Fibroblast of upper back skin (primary cell): ENCODE data around the gene ABCA1.
A peak's percentile ranks its signal among the peaks of the same experiment; 100 is the strongest.
"Not testable (repeated sequence)": the region's sequence is repeated elsewhere in the genome, so short reads cannot be mapped to it uniquely, and the experiment has no call there.

Experiments
- DNase-seq: peaks from one replicate; pipeline ENCODE4 v3.0.0-alpha.2; 2013

ABCA1 gene

DNA sequence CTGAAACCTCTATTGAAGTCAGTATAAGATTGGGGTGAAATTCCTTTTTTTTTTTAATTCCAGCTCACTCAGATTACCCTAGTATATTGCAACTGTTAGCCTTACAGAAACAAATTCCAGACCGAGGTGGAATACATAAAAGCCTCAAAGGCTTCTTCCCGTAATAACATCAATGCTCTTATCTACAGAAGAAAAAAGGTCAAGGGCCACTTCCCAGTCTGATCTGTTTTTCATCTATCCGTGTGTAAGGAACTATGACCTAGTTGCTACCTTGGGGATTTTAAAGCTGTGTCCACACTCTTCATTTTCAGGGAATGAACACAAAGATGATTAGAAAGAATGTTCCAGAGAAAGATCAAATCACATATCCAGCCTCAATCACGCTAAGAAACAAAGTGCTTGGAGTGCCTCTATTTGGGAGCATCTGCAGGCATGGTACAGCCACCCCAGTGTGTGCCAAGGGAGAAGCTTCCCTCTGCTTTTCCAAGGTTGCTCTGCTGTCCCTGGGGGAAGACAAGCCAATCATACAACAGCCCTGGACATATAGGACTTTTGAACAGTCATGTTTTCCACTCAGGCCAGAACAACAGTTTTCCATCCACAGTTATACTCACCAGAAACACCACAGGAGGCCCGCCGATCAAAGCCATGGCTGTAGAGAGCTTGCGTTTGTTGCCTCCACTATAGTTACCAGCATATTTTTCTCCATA, 140.5 kb downstream of the ABCA1 start:
- no peak for DNase-seq

DNA sequence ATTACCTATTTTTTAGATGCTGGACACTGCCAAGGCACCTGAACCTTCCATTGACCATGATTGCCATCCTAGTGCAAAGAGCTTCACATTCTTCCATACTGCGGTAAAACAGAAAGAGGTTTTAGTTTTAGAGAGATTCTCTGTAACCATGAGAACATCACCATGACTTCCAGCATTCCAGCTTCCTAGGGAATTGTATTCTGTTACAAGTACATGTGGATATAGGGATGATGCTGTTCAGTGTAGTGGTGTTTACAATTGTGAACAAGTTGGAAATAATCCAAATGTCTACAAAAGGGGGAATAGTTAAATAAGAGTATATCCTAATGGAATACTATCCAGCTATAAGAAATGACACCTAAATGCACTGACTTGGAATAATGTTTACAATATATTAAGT, 141.7 kb downstream of the ABCA1 start:
- no peak for DNase-seq

DNA sequence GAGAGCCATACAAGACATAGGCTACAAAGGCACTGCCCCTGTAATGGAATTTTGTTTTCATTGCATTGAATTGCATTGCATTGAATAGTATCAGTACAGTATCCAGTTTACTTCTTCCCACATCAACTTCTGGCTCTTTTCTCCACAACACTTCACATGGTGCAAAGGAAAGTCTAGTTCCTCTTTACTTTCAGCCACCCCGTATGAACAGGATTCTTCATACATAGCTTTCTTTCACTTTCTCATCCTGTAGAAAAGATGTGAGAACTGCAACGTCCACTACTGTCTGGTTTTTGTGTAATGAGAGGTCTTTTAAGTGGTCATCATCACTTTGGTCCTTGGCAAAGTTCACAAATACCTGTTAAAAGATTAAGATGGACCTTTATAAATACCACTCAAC, 143.9 kb downstream of the ABCA1 start:
- DNase-seq = no peak

DNA sequence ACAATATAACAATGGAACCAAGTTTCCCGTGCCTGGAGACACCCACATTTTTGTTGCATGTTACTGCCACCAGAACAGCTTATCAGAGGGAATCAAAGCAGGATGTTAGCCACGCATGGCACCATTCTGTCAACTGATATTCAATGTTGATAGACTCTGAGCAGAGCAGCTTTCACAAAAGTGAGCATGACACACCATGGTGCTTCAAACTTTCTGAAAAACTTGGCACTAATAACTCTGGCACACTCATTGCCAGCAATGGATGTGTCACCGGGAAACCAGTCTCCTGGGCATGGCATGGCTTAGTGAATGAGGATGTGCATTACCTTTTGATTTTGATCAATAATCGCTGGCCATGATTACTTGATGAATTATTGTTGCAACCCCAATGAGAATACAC, 144.4 kb downstream of the ABCA1 start:
- no peak for DNase-seq

DNA sequence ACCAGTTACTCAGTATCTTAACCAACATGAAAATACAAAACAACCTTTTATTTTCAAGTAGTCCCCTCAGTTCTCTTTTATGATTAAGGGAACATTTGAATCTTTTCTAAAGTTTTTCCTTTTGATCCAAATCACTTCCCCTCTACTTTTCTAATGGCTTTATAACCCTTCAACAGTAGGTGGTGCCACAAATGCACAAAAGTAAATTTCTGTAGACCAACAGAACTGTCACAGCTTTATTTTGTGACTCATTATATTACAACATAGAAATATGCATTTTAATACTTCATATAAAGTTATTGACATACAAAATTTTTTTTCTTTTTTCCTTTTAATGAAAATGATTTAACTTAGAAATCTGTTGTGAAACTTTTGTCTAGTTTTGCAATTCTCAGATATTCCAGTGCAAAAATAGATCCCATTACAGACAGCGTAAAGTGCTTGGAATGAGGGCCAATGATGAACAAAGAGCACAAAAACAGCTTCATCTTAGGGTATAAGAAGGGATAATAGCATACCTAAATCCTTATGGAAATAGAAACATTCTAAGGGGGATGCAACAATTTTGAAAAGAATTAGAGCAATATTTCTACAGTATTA, 147.1 kb downstream of the ABCA1 start:
- peak; percentile 50 for DNase-seq

DNA sequence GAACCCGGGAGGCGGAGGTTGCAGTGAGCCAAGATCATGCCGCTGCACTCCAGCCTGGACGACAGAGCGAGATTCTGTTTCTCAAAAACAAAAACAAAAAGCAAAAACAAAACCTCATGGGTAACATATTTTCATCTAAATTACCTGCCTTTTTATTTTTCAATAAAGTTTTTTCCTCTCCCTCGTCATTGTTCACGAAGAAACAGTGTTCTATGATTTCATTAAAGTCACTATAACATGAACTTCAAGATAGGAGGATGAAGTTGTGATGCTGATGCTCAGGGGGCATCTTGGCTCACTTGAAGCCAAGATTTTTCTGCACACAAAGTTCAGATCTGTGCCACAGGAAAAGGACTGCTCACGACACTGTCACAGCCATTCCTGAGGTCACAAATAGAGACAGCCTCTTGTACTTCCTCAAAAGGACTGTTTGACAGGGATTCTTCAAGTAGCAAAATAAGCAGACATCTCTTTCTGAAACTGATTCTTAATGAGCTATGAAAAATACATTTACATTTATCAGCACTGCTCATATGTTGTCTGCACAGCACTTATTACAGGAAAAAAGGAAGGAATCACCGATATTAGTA, 147.9 kb downstream of the ABCA1 start:
- DNase-seq = no peak

DNA sequence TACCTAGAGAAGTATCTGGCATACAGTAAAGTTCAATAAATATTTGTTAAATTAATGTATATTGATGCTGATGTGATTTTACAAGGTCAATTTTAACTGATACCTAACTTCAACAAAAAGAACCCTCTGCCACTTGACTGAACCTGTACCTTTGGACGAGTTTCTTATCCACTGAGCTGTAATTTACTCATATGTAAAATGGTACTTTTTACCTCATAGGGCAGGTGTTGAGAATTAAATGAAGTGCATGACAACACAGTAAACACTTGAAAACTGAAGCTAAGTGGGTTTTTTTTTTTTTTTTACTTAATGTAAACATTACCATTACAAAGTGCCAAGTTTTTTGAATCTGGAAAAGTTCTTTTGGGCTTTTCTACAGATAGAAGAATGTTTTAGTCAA, 148.6 kb downstream of the ABCA1 start:
- no peak for DNase-seq

DNA sequence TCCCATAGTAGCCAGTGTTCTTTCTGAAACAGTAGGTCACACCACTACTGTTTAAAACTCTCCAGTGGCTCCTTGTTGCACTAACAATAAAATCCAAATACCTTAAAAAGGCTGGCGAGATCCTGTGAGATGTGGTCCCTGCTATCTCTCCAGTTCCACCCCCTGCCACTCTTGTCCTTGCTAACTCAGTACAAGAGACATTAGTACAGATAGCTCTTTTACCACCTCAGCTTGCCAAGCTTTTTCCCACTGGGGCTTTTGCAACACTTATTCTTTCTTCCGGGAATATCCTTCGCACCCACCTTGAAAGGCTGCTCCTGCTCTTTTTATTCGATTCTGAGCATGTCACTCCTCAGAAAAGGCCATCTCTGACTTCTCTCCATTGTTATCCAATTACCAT, 149.2 kb downstream of the ABCA1 start:
- DNase-seq = no peak

DNA sequence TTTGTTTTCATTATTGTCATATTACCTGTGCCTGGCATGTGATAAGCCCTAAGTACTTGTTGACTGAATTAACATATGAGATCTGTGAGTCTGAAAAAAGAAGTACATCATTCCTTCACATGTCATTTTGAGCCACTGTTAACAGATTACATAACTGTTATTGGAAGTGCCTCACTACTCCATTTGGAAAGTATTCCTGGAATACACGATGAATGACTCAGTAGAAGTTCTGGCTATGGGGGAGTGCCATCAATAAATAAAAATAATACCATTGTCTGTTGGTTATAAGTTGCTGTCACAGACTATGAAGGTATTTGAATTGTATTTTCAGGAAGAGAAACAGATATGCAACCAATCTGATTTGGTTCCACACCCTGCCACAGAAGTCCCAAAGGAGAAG, 151.2 kb downstream of the ABCA1 start:
- DNase-seq = peak; percentile 36

DNA sequence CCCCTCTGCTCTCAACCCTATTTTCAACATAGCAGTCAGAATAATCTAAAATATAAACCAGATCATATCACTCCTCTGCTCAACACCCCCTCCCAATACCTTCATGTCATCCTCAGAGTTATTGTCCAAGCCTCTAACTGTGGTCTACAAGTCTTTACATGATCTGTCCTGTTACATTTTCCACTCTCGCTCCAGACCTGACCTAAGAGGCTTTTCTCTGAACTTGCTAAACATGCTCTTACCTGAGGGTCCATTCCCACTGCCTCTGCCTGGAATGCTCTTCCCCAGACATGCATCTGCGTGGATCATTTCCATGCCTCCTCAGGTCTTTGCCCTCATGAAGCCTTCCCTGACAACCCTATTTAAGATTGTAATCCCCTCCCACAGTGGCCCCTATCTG, 152.0 kb downstream of the ABCA1 start:
- no peak for DNase-seq

DNA sequence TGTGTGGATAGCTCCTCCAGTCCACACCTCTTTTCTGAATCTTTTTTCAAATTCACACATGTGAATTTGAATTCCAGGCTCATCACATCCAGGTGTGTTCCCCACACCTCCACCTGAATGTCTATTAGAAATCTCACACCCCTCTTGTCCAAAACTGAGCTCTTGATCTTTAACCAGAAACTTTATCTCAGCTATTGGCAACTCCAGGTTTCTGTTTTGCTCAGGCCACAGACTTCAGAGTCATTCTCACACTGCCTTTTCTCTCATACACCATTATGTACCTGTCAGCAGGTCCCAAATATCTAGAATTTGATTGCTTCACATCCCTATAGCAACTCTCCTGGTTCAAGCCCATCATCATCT, 152.4 kb downstream of the ABCA1 start:
- DNase-seq = no peak

DNA sequence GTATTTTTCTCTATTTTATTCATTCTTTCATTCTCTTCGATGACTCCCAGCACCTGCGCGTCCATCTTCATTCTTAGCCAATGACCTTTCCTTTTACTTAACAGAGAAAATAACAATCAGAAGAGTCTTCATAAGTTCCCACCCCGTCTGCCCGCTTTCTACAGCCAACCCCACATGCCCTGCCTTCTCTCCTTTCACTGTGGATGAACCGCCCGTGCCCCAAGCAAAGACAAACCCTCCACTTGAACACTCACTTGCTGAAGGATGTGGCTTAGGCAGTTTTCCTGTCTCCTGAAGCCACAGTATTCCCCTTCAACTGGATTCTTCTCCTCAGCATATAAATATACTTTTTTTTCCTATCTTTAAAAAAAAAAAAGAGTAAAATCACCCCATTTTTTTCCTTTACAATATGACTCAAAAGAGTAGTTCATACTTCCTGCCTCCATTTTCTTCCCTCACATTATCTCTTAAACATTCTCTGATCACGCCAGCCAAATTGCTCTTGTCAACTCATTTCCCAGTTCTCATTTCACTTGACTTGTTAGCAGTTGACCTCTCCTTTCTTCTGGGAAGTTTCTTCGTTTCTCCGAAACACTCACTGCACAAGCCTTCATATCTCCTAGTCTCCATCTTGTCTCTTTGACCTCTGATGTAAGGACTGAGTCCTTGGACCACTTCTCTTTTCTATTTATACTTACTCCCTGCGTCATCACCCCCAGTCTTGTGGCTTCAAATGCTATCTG, 153.0 kb downstream of the ABCA1 start:
- no peak for DNase-seq

DNA sequence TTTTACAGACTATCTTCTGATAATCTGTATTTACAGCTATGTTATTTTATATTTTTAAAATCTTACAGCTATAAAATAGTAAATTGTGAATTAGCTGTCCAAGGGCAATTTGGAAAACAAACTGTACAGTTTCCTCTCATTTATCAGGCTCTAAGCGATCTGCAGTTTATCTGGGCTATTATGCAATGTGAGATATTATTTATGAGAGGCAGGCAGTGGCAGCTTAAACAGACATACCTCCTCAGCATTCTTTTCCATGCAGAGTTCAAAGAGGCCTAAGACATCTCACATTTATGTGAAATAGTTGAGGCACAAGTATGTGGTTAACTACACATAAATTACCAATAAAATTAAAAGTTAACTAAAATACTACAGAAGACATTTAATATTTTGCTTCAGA, 153.8 kb downstream of the ABCA1 start:
- DNase-seq = peak; percentile 11

DNA sequence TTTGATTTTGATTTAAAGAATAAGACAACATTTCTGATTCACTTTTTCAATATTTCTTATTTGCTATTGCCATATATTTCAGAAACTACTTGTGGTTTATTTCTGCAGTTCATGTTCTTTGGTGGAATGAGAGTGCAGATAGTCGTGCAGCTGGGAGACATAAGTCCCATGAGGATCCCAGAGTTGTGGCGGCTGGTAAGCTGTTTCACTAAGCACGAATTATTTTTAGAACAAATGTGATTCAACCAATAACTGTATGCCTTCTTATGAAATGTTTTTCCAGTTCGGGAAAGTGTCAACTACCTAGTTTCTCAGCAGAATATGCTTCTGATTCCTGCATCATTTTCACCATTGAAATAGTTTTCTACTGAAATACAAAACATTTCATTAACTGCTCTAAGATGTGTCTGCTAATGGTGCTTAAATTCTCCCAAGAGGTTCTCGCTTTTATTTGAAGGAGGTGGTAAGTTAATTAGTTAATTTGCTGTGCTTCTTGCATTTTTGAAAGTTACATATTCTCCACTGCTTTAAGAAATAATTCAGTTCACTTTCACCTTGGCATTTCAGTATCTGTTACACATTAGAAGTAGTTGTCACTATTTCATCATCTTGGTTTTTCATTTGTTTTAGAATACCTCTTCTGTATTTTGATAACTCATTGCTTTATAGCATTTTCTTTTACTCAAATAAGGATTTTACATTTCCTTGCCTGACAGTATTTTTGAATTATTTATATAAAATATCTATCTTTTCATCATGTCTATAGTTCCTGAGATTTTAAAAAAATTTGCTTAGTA, 155.0 kb downstream of the ABCA1 start:
- peak; percentile 38 for DNase-seq

DNA sequence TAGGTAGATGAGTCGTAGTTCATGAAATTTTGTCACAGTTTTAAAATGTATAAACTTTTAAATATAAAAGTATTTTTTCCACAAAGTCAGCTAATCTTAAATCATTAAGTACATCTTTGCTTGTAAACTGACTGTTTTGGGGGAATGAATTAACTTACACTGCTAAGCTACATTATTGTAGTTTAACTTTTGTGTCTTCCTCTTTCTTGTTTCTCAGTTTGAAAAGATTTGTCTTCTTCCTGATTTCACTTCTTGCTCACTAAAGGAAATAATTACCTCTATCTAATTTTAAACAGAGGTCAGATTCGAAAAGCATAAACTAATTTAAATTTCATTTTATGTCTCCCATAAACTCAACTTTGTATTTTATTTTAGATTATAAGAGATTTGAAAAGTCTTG, 158.3 kb downstream of the ABCA1 start:
- DNase-seq = no peak

DNA sequence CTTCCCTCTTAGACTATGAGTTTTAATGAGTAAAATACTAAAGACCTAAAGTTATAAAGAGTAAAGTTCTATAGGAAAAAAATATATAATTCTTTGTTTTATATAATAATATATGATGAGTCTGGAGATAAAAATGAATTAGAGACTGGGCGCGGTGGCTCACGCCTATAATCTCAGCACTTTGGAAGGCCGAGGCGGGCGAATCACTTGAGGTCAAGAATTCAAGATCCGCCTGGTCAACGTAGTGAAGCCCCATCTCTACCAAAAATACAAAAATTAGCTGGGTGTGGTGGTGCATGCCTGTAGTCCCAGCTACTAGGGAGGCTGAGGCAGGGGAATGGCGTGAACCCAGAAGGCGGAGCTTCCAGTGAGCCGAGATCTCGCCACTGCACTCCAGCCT, 158.9 kb downstream of the ABCA1 start:
- not testable (repeated sequence) for DNase-seq

DNA sequence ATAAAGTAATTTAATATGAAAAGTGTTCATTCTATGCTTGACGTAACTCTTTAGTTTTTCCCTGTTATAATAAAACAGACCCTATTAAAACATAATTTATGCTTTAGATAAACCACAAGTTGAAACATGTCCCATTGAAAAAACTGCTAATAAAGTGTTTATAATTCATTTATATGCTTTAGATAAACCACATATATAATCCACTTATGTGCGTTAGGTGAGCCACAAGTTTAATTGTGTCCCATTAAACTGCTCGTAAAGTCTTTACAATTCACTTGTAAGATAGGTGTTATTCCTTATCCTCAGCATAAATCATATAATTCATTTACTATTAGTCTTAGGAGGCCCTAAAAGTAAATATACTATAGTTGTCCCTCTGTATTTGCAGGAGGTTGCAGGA, 160.4 kb downstream of the ABCA1 start:
- no peak for DNase-seq

DNA sequence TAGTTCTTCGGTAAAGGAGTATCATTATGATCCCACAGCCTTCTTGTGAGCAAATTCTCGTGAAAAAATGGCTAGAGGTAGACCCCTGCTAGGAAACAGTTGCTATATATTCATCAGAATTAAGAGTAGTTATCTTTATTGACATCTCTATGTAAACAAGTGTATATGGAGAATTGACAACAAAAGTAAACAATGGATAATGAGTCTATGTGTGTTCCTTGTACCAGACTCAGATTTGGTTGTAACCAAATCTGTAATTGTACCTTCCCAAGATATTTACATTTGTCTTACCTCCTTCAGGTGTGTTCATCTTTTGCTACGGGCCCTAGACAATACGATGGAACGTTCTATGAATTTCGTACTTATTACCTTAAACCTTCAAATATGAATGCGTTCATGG, 161.9 kb downstream of the ABCA1 start:
- DNase-seq = no peak

DNA sequence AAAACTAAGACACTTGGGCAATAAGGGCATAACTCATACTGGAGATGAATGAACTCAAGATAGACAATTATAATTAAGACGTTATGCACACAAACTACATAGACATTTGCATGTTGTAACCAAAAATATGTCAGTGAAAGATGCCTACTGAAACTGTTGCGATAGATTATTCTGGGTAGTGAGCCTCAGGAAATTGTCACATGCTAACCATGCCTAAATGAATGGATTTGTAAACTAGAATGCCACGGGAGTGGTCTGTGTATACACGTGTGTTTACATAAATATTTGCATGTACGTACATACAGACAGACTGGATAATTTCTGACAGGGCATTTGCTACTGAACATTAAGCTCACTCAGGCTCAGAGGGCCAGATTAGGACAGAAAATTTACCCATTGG, 162.8 kb downstream of the ABCA1 start:
- no peak for DNase-seq

DNA sequence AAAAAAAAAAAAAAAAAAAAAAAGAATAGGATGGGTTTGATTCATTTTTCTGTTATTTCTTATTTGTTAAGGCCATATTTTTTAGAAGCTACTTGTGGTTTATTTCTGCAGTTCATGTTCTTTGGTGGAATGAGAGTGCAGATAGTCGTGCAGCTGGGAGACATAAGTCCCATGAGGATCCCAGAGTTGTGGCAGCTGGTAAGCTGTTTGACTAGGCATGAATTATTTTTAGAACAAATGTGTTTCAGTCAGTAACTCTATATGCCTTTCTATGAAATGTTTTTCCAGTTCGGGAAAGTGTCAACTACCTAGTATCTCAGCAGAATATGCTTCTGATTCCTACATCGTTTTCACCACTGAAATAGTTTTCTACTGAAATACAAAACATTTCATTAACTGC, 169.0 kb downstream of the ABCA1 start:
- no peak for DNase-seq

DNA sequence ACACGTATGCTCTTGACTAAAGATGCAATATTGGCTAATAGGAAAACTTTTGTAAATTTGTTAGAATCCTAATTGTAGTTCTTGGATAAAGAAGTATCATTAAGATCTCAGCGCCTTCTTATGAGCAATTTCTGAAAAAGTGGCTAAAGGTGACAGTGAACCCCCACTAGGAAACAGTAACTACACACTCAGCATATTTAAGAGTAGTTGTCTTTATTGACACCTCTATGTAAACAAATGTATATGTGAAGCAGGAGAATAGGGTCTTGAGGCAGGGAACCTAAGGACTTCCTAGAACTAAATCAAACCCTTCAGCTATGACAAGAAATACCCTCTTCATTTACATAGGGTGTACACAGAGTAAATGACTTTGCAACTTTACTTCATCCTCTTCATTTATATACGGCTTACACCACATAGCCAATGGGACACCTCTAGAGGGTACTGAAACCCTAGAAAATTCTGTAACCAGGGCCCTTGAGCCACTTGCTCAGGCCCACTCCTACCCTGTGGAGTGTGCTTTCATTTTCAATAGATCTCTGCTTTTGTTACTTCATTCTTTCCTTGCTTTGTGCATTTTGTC, 177.7 kb downstream of the ABCA1 start:
- DNase-seq = no peak

DNA sequence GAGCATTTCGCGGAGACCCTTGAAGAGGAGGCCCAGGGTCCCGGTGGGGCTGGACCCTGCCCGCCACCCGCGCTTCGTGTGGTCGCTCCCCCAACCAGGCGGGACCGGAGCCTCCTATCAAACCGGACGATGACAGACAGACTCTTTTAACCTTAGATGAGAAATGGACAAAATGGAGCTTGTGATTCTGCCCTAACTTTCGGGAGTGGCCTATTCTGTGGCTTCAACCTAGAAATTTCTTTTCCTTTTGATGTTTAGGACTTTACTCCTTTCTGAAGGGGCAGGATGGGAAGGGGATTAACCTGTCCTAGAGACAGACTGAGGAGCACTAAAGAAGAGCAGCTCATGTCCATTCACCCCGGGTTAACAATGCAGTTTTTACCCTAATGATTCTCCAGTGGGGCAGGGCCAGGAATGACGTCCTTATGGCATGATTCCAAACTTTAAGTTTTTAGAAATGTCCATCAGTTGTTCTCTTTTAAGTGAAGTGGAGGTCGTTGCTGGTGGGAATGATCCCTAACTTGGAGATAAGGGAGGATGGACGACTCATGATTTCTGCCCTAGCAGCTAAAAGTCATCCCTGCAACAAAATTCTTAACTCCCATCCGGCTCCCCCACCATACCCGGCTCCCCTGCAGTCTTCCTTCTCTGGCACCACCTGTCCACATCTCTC, 179.5 kb downstream of the ABCA1 start:
- DNase-seq = peak; percentile 25
